ENCODE results near the gene GPR132.

GPR132 gene

GRCh38 chr14:105010891-105011291 lies 54.3 kb downstream of the GPR132 start:
- Histone ChIP-seq H3K4me3 (replicated peaks; ENCODE audit: insufficient read depth, low read length) (no peak overlapping the region), H3K27ac (replicated peaks) (no peak overlapping the region), H3K27me3 (ENCODE audit: insufficient read depth, poor library complexity, severe bottlenecking) (no peaks in the 10 kb centered on the region)
- TF ChIP-seq CTCF (IDR thresholded peaks at IDR 0.05; ENCODE audit: insufficient read depth, low read length) (no peak), SPI1 (IDR thresholded peaks at IDR 0.05; ENCODE audit: borderline replicate concordance, low read depth) (no peak), POLR2AphosphoS5 (IDR thresholded peaks at IDR 0.05; ENCODE audit: low read depth) (no peak), REST (IDR thresholded peaks at IDR 0.05; ENCODE audit: insufficient replicate concordance, low read depth) (no peak)
- no peak for DNase-seq (ENCODE audit: low read depth in 1 of 2, low spot score in 1 of 2)

- no peaks in the 10 kb centered on the region for H3K27me3 ChIP-seq (ENCODE audit: insufficient read depth, poor library complexity, severe bottlenecking)
- H3K4me3 ChIP-seq (replicated peaks; ENCODE audit: insufficient read depth, low read length), result no peak overlapping the region
- TF ChIP-seq POLR2AphosphoS5 (IDR thresholded peaks at IDR 0.05; ENCODE audit: low read depth) (no peak), REST (IDR thresholded peaks at IDR 0.05; ENCODE audit: insufficient replicate concordance, low read depth) (no peak), CTCF (IDR thresholded peaks at IDR 0.05; ENCODE audit: insufficient read depth, low read length) (no peak), GABPA (IDR thresholded peaks at IDR 0.05; ENCODE audit: low read depth) (no peak), SPI1 (IDR thresholded peaks at IDR 0.05; ENCODE audit: borderline replicate concordance, low read depth) (no peak)
- H3K27ac ChIP-seq (replicated peaks), result no peak overlapping the region
- DNase-seq (ENCODE audit: low read depth in 1 of 2, low spot score in 1 of 2), result no peak
These were observed 55.1 kb downstream of the GPR132 start for GRCh38 chr14:105010106-105010505.

- TF ChIP-seq SPI1 (IDR thresholded peaks at IDR 0.05; ENCODE audit: borderline replicate concordance, low read depth) (no peak), CTCF (IDR thresholded peaks at IDR 0.05; ENCODE audit: insufficient read depth, low read length) (no peak), POLR2AphosphoS5 (IDR thresholded peaks at IDR 0.05; ENCODE audit: low read depth) (no peak)
- no peak for DNase-seq (ENCODE audit: low read depth in 1 of 2, low spot score in 1 of 2)
- Histone ChIP-seq H3K27ac (replicated peaks) (no peak overlapping the region), H3K4me3 (replicated peaks; ENCODE audit: insufficient read depth, low read length) (no peak overlapping the region), H3K27me3 (ENCODE audit: insufficient read depth, poor library complexity, severe bottlenecking) (no peaks in the 10 kb centered on the region)
These were observed 57.5 kb downstream of the GPR132 start for GRCh38 chr14:105007593-105008264.

Data from HL-60 (cell line).